Measurements from ENCODE around the gene CDH13.

- TF ChIP-seq, protein P1, sequence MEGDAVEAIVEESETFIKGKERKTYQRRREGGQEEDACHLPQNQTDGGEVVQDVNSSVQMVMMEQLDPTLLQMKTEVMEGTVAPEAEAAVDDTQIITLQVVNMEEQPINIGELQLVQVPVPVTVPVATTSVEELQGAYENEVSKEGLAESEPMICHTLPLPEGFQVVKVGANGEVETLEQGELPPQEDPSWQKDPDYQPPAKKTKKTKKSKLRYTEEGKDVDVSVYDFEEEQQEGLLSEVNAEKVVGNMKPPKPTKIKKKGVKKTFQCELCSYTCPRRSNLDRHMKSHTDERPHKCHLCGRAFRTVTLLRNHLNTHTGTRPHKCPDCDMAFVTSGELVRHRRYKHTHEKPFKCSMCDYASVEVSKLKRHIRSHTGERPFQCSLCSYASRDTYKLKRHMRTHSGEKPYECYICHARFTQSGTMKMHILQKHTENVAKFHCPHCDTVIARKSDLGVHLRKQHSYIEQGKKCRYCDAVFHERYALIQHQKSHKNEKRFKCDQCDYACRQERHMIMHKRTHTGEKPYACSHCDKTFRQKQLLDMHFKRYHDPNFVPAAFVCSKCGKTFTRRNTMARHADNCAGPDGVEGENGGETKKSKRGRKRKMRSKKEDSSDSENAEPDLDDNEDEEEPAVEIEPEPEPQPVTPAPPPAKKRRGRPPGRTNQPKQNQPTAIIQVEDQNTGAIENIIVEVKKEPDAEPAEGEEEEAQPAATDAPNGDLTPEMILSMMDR (conservative IDR thresholded peaks at IDR 0.05 in 1 of 2, IDR thresholded peaks at IDR 0.05 in 1 of 2; ENCODE audit: low read depth in 1 of 2, low read length in 2 of 2): no peak
- TF ChIP-seq EZH2 (IDR thresholded peaks at IDR 0.05; ENCODE audit: low read length, missing control alignments): no peak
These were observed 947.6 kb downstream of the CDH13 start for GRCh38 chr16:83574388-83574787.

All from fibroblast of lung (primary cell).